Measurements from ENCODE around the gene MYO9A.

DNA sequence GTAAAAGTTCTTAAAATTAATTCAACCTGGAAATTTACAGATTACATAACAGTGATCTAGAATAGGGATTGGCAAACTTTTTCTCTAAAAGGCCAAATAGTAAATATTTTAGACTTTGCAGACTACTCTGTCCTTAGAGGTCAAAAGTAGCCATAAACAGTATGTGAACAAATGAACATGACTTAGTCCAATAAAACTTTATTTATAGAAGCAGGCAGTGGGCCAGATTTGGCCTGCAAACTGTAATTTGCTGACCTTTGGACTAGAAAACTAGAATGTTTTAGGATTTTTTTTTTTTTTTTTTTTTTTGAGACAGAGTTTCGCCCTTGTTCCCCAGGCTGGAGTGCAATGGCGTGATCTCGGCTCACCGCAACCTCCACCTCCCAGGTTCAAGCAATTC is 12.3 kb upstream of the MYO9A start:
- TF ChIP-seq, protein P1, sequence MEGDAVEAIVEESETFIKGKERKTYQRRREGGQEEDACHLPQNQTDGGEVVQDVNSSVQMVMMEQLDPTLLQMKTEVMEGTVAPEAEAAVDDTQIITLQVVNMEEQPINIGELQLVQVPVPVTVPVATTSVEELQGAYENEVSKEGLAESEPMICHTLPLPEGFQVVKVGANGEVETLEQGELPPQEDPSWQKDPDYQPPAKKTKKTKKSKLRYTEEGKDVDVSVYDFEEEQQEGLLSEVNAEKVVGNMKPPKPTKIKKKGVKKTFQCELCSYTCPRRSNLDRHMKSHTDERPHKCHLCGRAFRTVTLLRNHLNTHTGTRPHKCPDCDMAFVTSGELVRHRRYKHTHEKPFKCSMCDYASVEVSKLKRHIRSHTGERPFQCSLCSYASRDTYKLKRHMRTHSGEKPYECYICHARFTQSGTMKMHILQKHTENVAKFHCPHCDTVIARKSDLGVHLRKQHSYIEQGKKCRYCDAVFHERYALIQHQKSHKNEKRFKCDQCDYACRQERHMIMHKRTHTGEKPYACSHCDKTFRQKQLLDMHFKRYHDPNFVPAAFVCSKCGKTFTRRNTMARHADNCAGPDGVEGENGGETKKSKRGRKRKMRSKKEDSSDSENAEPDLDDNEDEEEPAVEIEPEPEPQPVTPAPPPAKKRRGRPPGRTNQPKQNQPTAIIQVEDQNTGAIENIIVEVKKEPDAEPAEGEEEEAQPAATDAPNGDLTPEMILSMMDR (conservative IDR thresholded peaks at IDR 0.05) = no peak
- TF ChIP-seq ZFX (IDR thresholded peaks at IDR 0.05) = no peak
